HEK293 (cell line): Measurements from ENCODE around the gene PNPLA2.
A peak's percentile ranks its signal among the peaks of the same experiment; 100 is the strongest.

ENCODE experiments used
- CTCF ChIA-PET: fragments of 350-600 bp; formaldehyde crosslinking; extraction: SDS; loops from one replicate; lab custom pipeline; 2021; ENCODE audit warnings: antibody characterized with exemption; lab: Yijun Ruan, JAX
- POLR2A ChIA-PET: fragments of 300-600 bp; formaldehyde crosslinking; extraction: SDS; loops from one replicate; lab custom pipeline; 2020; ENCODE audit warnings: antibody characterized with exemption, inconsistent platforms; lab: Yijun Ruan, JAX
- H3K27ac ChIP-seq: fragments of 200-500 bp; sonication (Bioruptor generic); 2 replicates; pipeline ENCODE4 v1.5.1; 2014; ENCODE audit warnings: low read depth, low read length, control low read depth, inconsistent platforms; ENCODE audit errors: extremely low read depth
- H3K36me3 ChIP-seq, 2 experiments: fragments of 200-500 bp in 1 of 2; sonication (Bioruptor generic) in 1 of 2; 1 replicate in 1 of 2; 2 replicates in 1 of 2; pipeline ENCODE4 v1.5.1; 2014 to 2017; ENCODE audit warnings: inconsistent platforms in 2 of 2, low read length in 2 of 2; ENCODE audit not compliant: control insufficient read depth in 2 of 2, insufficient read depth in 1 of 2
- H3K4me1 ChIP-seq: fragments of 200-500 bp; sonication (Bioruptor generic); 2 replicates; pipeline ENCODE4 v1.5.1; 2014; ENCODE audit warnings: mild to moderate bottlenecking, low read length, inconsistent platforms; ENCODE audit not compliant: control insufficient read depth, insufficient read depth
- H3K4me3 ChIP-seq: 2 replicates; pipeline ENCODE4 v1.5.1; 2011; ENCODE audit warnings: low read depth, mild to moderate bottlenecking, control low read depth, low read length, moderate library complexity
- H3K9me3 ChIP-seq: fragments of 200-500 bp; sonication (Bioruptor generic); 2 replicates; pipeline ENCODE4 v1.5.1; 2014; ENCODE audit warnings: low read depth, low read length, inconsistent platforms; ENCODE audit not compliant: control insufficient read depth, insufficient read depth
- ELK4 ChIP-seq: IDR thresholded peaks from 2 replicates; pipeline ENCODE4 v1.6.1; 2011; ENCODE audit warnings: mild to moderate bottlenecking, low read depth, low read length, borderline replicate concordance
- GLI4 ChIP-seq: fragments of 450-650 bp; formaldehyde crosslinking; IDR thresholded peaks from 2 replicates; pipeline ENCODE4 v1.5.1; 2016; ENCODE audit warnings: missing biosample characterization, missing genetic modification characterization
- GLIS1 ChIP-seq: fragments of 450-650 bp; formaldehyde crosslinking; IDR thresholded peaks from 2 replicates; pipeline ENCODE4 v1.5.1; 2016; ENCODE audit warnings: missing biosample characterization, missing genetic modification characterization
- GLIS2 ChIP-seq: fragments of 450-650 bp; formaldehyde crosslinking; IDR thresholded peaks from 2 replicates; pipeline ENCODE4 v1.5.1; 2016; ENCODE audit warnings: missing biosample characterization, missing genetic modification characterization
- HIC1 ChIP-seq: fragments of 450-650 bp; formaldehyde crosslinking; IDR thresholded peaks from 2 replicates; pipeline ENCODE4 v1.5.1; 2016; ENCODE audit warnings: missing biosample characterization, missing genetic modification characterization
- MYNN ChIP-seq: fragments of 450-650 bp; formaldehyde crosslinking; IDR thresholded peaks from 2 replicates; pipeline ENCODE4 v1.5.1; 2016; ENCODE audit warnings: missing biosample characterization, missing genetic modification characterization, borderline replicate concordance
- SCRT1 ChIP-seq: fragments of 450-650 bp; formaldehyde crosslinking; IDR thresholded peaks from 2 replicates; pipeline ENCODE4 v1.5.1; 2016; ENCODE audit warnings: missing biosample characterization, missing genetic modification characterization, borderline replicate concordance
- ZBTB49 ChIP-seq: fragments of 450-650 bp; formaldehyde crosslinking; IDR thresholded peaks from 2 replicates; pipeline ENCODE4 v1.5.1; 2016; ENCODE audit warnings: missing biosample characterization, missing genetic modification characterization, low read depth
- ZFHX2 ChIP-seq: fragments of 450-650 bp; formaldehyde crosslinking; conservative IDR thresholded peaks from 2 replicates; pipeline ENCODE4 v1.5.1; 2016; ENCODE audit warnings: missing biosample characterization, missing genetic modification characterization
- ZFP69B ChIP-seq: fragments of 450-650 bp; formaldehyde crosslinking; IDR thresholded peaks from 2 replicates; pipeline ENCODE4 v1.5.1; 2016; ENCODE audit warnings: missing biosample characterization, missing genetic modification characterization
- ZIC2 ChIP-seq: fragments of 450-650 bp; formaldehyde crosslinking; IDR thresholded peaks from 2 replicates; pipeline ENCODE4 v1.5.1; 2016; ENCODE audit warnings: missing biosample characterization, missing genetic modification characterization
- ZNF248 ChIP-seq: fragments of 450-650 bp; formaldehyde crosslinking; IDR thresholded peaks from 2 replicates; pipeline ENCODE4 v1.5.1; 2017; ENCODE audit warnings: missing biosample characterization, missing genetic modification characterization
- ZNF324 ChIP-seq: fragments of 450-650 bp; formaldehyde crosslinking; IDR thresholded peaks from 2 replicates; pipeline ENCODE4 v1.5.1; 2016; ENCODE audit warnings: missing biosample characterization, missing genetic modification characterization
- ZNF335 ChIP-seq: fragments of 450-650 bp; formaldehyde crosslinking; conservative IDR thresholded peaks from 2 replicates; pipeline ENCODE4 v1.5.1; 2016; ENCODE audit warnings: missing biosample characterization, missing genetic modification characterization
- ZNF354C ChIP-seq: fragments of 450-650 bp; formaldehyde crosslinking; IDR thresholded peaks from 2 replicates; pipeline ENCODE4 v1.5.1; 2016; ENCODE audit warnings: missing biosample characterization, missing genetic modification characterization, low read depth, borderline replicate concordance
- ZNF654 ChIP-seq: fragments of 450-650 bp; formaldehyde crosslinking; IDR thresholded peaks from 2 replicates; pipeline ENCODE4 v1.5.1; 2016; ENCODE audit warnings: low read depth, missing biosample characterization, missing genetic modification characterization
- ZNF747 ChIP-seq: fragments of 450-650 bp; formaldehyde crosslinking; IDR thresholded peaks from 2 replicates; pipeline ENCODE4 v1.5.1; 2016; ENCODE audit warnings: missing biosample characterization, missing genetic modification characterization
- TF ChIP-seq, protein P1 (sequence below): fragments of 450-650 bp; formaldehyde crosslinking; IDR thresholded peaks from 2 replicates; pipeline ENCODE4 v1.5.1; 2016; ENCODE audit warnings: missing biosample characterization, missing genetic modification characterization

Gene PNPLA2

DNA sequence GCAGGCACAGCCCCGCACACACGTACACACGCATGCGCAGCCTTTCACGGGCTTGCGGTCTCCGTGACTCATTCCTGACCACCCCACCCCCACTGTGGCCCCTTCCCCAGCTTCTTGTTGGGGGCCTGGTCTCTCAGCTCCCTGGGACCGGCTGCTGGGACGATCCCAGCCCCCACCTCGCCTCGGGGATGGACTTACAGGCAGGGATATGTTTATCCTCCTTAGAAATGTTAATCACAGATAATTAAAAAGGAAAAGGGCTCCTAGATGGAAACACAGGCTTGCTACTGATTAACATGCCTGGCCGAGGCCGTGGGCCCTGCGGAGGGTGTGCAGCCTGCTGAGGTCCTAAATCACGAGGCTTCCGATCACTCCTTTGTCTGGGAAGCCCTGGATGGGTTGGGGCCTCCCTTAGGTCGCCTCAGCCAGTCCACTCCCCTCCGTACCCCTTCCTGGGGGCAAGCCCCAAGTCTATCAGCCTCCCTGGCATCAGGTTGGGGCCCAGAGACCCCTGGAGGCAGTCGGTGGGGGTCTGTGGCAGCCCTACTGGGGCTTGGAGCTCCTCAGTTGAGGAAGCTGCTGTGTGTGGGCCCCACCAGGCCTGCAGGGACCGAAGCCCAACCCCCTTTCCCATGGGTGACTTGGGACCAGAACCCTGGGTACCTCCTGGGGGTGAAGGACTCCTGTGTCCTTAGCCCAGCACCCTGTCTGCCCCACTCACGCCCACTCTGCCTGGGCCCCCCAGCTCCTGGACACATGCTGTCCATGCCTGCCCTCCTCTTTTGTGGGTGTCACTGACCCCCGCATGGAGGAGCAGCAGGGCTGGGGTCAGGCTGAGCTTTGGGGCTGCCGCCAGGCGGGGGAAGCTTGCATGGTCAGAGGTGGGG lies 44.6 kb downstream of the PNPLA2 start:
- ChIA-PET POLR2A (no interaction called here), CTCF (interaction anchor here (1.3 kb wide), 1 partner anchor 188 kb away, joined by 3 read pairs; no protein-coding TSS in a partner anchor)
- H3K9me3 ChIP-seq = no peaks in the 10 kb centered on the region
- H3K27ac ChIP-seq = no peak overlapping the region
- peaks cover 0 to 12% of the 10 kb centered on the region in 2 experiments; a peak in 1 of 3 replicates for H3K36me3 ChIP-seq
- no peaks in the 10 kb centered on the region for H3K4me1 ChIP-seq
- no peak for TF ChIP-seq ZNF654
- TF ChIP-seq ZNF248 (tag by site-specific recombination) = no peak
- no peak for TF ChIP-seq ELK4
- TF ChIP-seq ZNF324 (tag by site-specific recombination) = no peak
- no peak for TF ChIP-seq ZNF354C (tag by site-specific recombination)
- peak; percentile 83 for TF ChIP-seq GLIS1 (tag by site-specific recombination)
- peak; percentile 59; the same call in 1 of the 2 replicates for TF ChIP-seq ZIC2 (tag by site-specific recombination)
- TF ChIP-seq ZFP69B (tag by site-specific recombination) = peak; percentile 97
- no peak for TF ChIP-seq ZBTB49 (tag by site-specific recombination)
- TF ChIP-seq, protein P1, sequence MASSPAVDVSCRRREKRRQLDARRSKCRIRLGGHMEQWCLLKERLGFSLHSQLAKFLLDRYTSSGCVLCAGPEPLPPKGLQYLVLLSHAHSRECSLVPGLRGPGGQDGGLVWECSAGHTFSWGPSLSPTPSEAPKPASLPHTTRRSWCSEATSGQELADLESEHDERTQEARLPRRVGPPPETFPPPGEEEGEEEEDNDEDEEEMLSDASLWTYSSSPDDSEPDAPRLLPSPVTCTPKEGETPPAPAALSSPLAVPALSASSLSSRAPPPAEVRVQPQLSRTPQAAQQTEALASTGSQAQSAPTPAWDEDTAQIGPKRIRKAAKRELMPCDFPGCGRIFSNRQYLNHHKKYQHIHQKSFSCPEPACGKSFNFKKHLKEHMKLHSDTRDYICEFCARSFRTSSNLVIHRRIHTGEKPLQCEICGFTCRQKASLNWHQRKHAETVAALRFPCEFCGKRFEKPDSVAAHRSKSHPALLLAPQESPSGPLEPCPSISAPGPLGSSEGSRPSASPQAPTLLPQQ (tag by site-specific recombination) = peak; percentile 97
- TF ChIP-seq GLIS2 (tag by site-specific recombination) = peak; percentile 55; the same call in 1 of the 2 replicates
- no peak overlapping the region for H3K4me3 ChIP-seq

- H3K4me3 ChIP-seq = no peak overlapping the region
- TF ChIP-seq HIC1 (tag by site-specific recombination) = 0 out of 2 replicates have a peak, but pooled peaks have one; percentile 30
- no peak for TF ChIP-seq ZNF747 (tag by site-specific recombination)
- 0 out of 2 replicates have a peak, but pooled peaks have one; percentile 9 for TF ChIP-seq ZFHX2
- no peak for TF ChIP-seq SCRT1 (tag by site-specific recombination)
- no peak for TF ChIP-seq GLI4 (tag by site-specific recombination)
- TF ChIP-seq MYNN (tag by site-specific recombination) = no peak
- 0 out of 2 replicates have a peak, but pooled peaks have one; percentile 46 for TF ChIP-seq ZIC2 (tag by site-specific recombination)
- TF ChIP-seq ZNF335 (tag by site-specific recombination) = peak; percentile 58
- H3K4me1 ChIP-seq = no peaks in the 10 kb centered on the region
- POLR2A ChIA-PET = interaction anchor here (0.9 kb wide), 1 partner anchor 625 kb away, joined by 5 read pairs; no protein-coding TSS in a partner anchor
- H3K36me3 ChIP-seq = peaks cover 0 to 21% of the 10 kb centered on the region in 2 experiments; a peak in 1 of 3 replicates
- no peak overlapping the region for H3K27ac ChIP-seq
- CTCF ChIA-PET = interaction anchor here (0.5 to 1.3 kb wide), 2 partner anchors 9 to 187 kb away, joined by 3 read pairs; no protein-coding TSS in a partner anchor
- H3K9me3 ChIP-seq = no peaks in the 10 kb centered on the region
These were observed 45.5 kb downstream of the PNPLA2 start for GRCh38 chr11:863910-864827.
